SK-N-SH treated with all-trans-retinoic acid at 6 μM for 48 hours (cell line): ENCODE data around the gene UTS2.

Experiments used
- ATAC-seq: fragments of 200-7000 bp; cut with Tn5 transposase; 3 replicates; pipeline ENCODE4 v1.9.1; 2020; ENCODE audit warnings: mild to moderate bottlenecking, moderate library complexity
- ARNTL ChIP-seq: fragments of 450-650 bp; formaldehyde crosslinking; IDR thresholded peaks from 2 replicates; pipeline ENCODE4 v1.5.0; 2020; ENCODE audit warnings: low read depth, mild to moderate bottlenecking, moderate library complexity, borderline replicate concordance
- CSDC2 ChIP-seq: fragments of 250-450 bp; sonication (Bioruptor Pico); IDR thresholded peaks from 2 replicates; pipeline ENCODE4 v1.5.0; 2020; ENCODE audit warnings: mild to moderate bottlenecking, moderate library complexity
- ESRRG ChIP-seq: fragments of 250-450 bp; sonication (Bioruptor Pico); IDR thresholded peaks from 2 replicates; pipeline ENCODE4 v1.6.1; 2021; ENCODE audit warnings: mild to moderate bottlenecking
- GLIS3 ChIP-seq: fragments of 250-450 bp; sonication (Bioruptor Pico); IDR thresholded peaks from 2 replicates; pipeline ENCODE4 v1.5.0; 2020; ENCODE audit warnings: mild to moderate bottlenecking, moderate library complexity
- ISL1 ChIP-seq: fragments of 250-450 bp; sonication (Bioruptor Pico); IDR thresholded peaks from 2 replicates; pipeline ENCODE4 v2.1.2; 2022; ENCODE audit warnings: mild to moderate bottlenecking, moderate library complexity
- OSR1 ChIP-seq: fragments of 250-450 bp; sonication (Bioruptor Pico); IDR thresholded peaks from 2 replicates; pipeline ENCODE4 v1.8.0; 2022; ENCODE audit warnings: moderate library complexity, mild to moderate bottlenecking, inconsistent platforms
- PATZ1 ChIP-seq: fragments of 250-450 bp; sonication (Bioruptor Pico); IDR thresholded peaks from 2 replicates; pipeline ENCODE4 v1.8.0; 2020; ENCODE audit warnings: mild to moderate bottlenecking, moderate library complexity, borderline replicate concordance
- POU6F1 ChIP-seq: fragments of 250-450 bp; sonication (Bioruptor Pico); IDR thresholded peaks from 2 replicates; pipeline ENCODE4 v1.8.0; 2021; ENCODE audit warnings: low read depth, mild to moderate bottlenecking, moderate library complexity, borderline replicate concordance
- PPARA ChIP-seq: fragments of 250-450 bp; sonication (Bioruptor Pico); IDR thresholded peaks from 2 replicates; pipeline ENCODE4 v1.5.0; 2020; ENCODE audit warnings: mild to moderate bottlenecking, borderline replicate concordance
- RARB ChIP-seq: fragments of 250-450 bp; sonication (Bioruptor Pico); IDR thresholded peaks from 2 replicates; pipeline ENCODE4 v1.8.0; 2021; ENCODE audit warnings: mild to moderate bottlenecking, moderate library complexity
- SNAI2 ChIP-seq: fragments of 250-450 bp; sonication (Bioruptor Pico); IDR thresholded peaks from 2 replicates; pipeline ENCODE4 v1.5.0; 2020; ENCODE audit warnings: mild to moderate bottlenecking, moderate library complexity
- TCF4 ChIP-seq: fragments of 250-450 bp; sonication (Bioruptor Pico); IDR thresholded peaks from 2 replicates; pipeline ENCODE4 v1.8.0; 2021; ENCODE audit warnings: mild to moderate bottlenecking, moderate library complexity, borderline replicate concordance
- TOX ChIP-seq: fragments of 250-450 bp; sonication (Bioruptor Pico); IDR thresholded peaks from 2 replicates; pipeline ENCODE4 v1.8.0; 2021; ENCODE audit warnings: mild to moderate bottlenecking, moderate library complexity, borderline replicate concordance
- ZC3H10 ChIP-seq: fragments of 250-450 bp; sonication (Bioruptor Pico); IDR thresholded peaks from 2 replicates; pipeline ENCODE4 v1.5.1; 2021; ENCODE audit warnings: mild to moderate bottlenecking, moderate library complexity
- ZFP3 ChIP-seq: fragments of 250-450 bp; sonication (Bioruptor Pico); IDR thresholded peaks from 2 replicates; pipeline ENCODE4 v1.5.0; 2020; ENCODE audit warnings: mild to moderate bottlenecking, moderate library complexity
- ZFP30 ChIP-seq: fragments of 450-650 bp; formaldehyde crosslinking; IDR thresholded peaks from 2 replicates; pipeline ENCODE4 v1.5.0; 2022; ENCODE audit warnings: mild to moderate bottlenecking, moderate library complexity
- ZNF565 ChIP-seq: fragments of 450-650 bp; formaldehyde crosslinking; conservative IDR thresholded peaks from 2 replicates; pipeline ENCODE4 v1.5.0; 2020; ENCODE audit warnings: low read depth, mild to moderate bottlenecking, moderate library complexity
- ZNF70 ChIP-seq: fragments of 450-650 bp; formaldehyde crosslinking; IDR thresholded peaks from 2 replicates; pipeline ENCODE4 v1.5.0; 2020; ENCODE audit warnings: mild to moderate bottlenecking, moderate library complexity
- TF ChIP-seq, protein P1 (sequence below): fragments of 250-450 bp; sonication (Bioruptor Pico); IDR thresholded peaks from 2 replicates; pipeline ENCODE4 v1.5.1; 2021; ENCODE audit warnings: mild to moderate bottlenecking, moderate library complexity

The UTS2 gene

DNA sequence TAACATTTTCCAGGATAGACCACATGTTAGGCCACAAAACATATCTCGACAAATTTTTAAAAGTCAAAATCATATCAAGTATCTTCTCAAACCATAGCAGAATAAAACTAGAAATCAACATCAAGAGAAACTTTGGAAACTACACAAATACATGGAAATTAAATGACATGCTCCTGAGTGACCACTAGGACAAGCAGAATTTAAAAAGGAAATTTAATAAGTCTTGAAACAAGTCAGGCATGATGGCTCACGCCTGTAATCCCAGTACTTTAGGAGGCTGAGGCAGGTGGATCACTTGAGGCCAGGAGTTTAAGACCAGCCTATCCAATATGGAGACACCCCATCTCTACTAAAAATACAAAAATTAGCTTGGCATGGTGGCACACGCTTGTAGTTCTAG lies 26.4 kb upstream of the UTS2 start:
- no peak for ATAC-seq
- TF ChIP-seq ZFP30 (CRISPR knock-in tag) (no peak), TOX (CRISPR knock-in tag) (no peak), ZFP3 (CRISPR knock-in tag) (no peak), ZC3H10 (CRISPR knock-in tag) (no peak), GLIS3 (CRISPR knock-in tag) (no peak), ZNF70 (CRISPR knock-in tag) (no peak), ESRRG (CRISPR knock-in tag) (no peak), ISL1 (CRISPR knock-in tag) (no peak), PATZ1 (no peak), TCF4 (no peak), ZNF565 (CRISPR knock-in tag) (no peak), SNAI2 (CRISPR knock-in tag) (no peak), OSR1 (CRISPR knock-in tag) (no peak)
- TF ChIP-seq, protein P1, sequence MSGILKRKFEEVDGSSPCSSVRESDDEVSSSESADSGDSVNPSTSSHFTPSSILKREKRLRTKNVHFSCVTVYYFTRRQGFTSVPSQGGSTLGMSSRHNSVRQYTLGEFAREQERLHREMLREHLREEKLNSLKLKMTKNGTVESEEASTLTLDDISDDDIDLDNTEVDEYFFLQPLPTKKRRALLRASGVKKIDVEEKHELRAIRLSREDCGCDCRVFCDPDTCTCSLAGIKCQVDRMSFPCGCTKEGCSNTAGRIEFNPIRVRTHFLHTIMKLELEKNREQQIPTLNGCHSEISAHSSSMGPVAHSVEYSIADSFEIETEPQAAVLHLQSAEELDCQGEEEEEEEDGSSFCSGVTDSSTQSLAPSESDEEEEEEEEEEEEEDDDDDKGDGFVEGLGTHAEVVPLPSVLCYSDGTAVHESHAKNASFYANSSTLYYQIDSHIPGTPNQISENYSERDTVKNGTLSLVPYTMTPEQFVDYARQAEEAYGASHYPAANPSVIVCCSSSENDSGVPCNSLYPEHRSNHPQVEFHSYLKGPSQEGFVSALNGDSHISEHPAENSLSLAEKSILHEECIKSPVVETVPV: no peak

DNA sequence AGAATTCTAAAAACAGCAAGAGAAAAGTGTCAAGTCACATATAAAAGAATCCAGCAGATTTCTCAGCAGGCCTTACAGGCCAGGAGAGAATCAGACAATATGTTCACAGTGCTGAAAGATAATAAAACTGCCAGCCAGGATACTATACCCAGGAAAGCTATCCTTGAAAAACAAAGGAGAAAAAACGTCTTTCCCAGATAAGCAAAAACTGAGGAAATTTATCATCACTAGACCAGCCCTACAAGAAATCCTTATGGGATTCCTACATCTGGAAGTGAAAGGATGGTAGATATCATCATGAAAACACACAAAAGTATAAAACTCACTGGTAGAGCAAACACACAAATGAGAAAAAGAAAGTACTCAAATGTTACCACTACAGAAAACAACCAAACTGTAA lies 25.2 kb upstream of the UTS2 start:
- TF ChIP-seq ESRRG (CRISPR knock-in tag): no peak
- TF ChIP-seq POU6F1 (CRISPR knock-in tag): no peak
- no peak for TF ChIP-seq SNAI2 (CRISPR knock-in tag)
- no peak for TF ChIP-seq ARNTL (CRISPR knock-in tag)
- no peak for TF ChIP-seq OSR1 (CRISPR knock-in tag)
- ATAC-seq: no peak

GRCh38 chr1:7873801-7874795 lies 21.2 kb upstream of the UTS2 start:
- TF ChIP-seq, protein P1: no peak
- no peak for TF ChIP-seq RARB
- TF ChIP-seq SNAI2 (CRISPR knock-in tag): no peak
- no peak for TF ChIP-seq ISL1 (CRISPR knock-in tag)
- no peak for TF ChIP-seq PPARA (CRISPR knock-in tag)
- TF ChIP-seq ZC3H10 (CRISPR knock-in tag): no peak
- TF ChIP-seq CSDC2 (CRISPR knock-in tag): no peak
- TF ChIP-seq ZNF70 (CRISPR knock-in tag): no peak
- no peak for TF ChIP-seq TOX (CRISPR knock-in tag)
- no peak for ATAC-seq

DNA sequence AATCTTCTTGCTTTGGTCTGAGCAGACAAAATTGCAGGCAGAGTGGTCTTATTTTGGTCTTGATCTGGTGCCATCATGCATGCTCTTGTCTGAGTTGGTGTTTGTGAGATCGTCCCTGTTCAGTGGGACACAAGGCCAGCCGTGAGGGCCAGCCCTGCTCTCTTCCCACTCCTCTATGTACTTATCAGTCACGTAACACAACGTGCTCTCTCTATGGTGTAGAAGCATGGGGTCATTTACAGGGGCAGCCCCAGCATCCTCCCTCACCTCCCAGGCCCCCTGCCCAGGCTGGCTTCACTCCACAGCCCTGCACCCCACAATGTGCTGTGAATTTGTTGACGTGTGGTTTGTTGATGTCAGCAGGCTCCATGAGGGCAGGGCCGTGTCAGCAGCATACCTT lies 18.3 kb upstream of the UTS2 start:
- no peak for TF ChIP-seq CSDC2 (CRISPR knock-in tag)
- no peak for TF ChIP-seq ESRRG (CRISPR knock-in tag)
- no peak for TF ChIP-seq ARNTL (CRISPR knock-in tag)
- no peak for TF ChIP-seq GLIS3 (CRISPR knock-in tag)
- no peak for TF ChIP-seq RARB
- no peak for TF ChIP-seq ZNF565 (CRISPR knock-in tag)
- TF ChIP-seq ISL1 (CRISPR knock-in tag): no peak
- ATAC-seq: no peak
